GM19455 (cell line): ENCODE data around the gene ZNF839.

Experiments
- ATAC-seq: cut with Tn5 transposase; IDR thresholded peaks from one replicate; pipeline ENCODE4 v1.9.1; 2021; ENCODE audit not compliant: unreplicated experiment

ZNF839 gene

GRCh38 chr14:102377696-102378095 is 58.1 kb downstream of the ZNF839 start:
- ATAC-seq: no peak

- ATAC-seq: no peak
Observed at GRCh38 chr14:102378830-102379229, 59.3 kb downstream of the ZNF839 start.

GRCh38 chr14:102387086-102387485 is 67.5 kb downstream of the ZNF839 start:
- no peak for ATAC-seq

GRCh38 chr14:102389246-102389645 is 69.7 kb downstream of the ZNF839 start:
- ATAC-seq: no peak

GRCh38 chr14:102390064-102390855 is 70.7 kb downstream of the ZNF839 start:
- no peak for ATAC-seq
